ENCODE results near the gene FAM118A.

GRCh38 chr22:45319324-45319685, 9.6 kb downstream of the FAM118A start:
- no peak for TF ChIP-seq CTCF (IDR thresholded peaks at IDR 0.05)
- TF ChIP-seq ZFX (IDR thresholded peaks at IDR 0.05; ENCODE audit: borderline replicate concordance): no peak
